Adrenal gland (tissue), 12 donors: ENCODE data around the gene GRB14. TPM values are rescaled to one million over a fixed set of nuclear protein-coding genes. Genes with fewer than 3 reads are reported as not detected.
"Not testable (repeated sequence)": the region's sequence is repeated elsewhere in the genome, so short reads cannot be mapped to it uniquely, and the experiment has no call there.

Experiments used
- DNase-seq, 7 donors: peaks; one replicate each; pipeline ENCODE4 v3.0.0-alpha.2; 2019 to 2020
- H3K27ac ChIP-seq, 5 donors: fragments of 200-600 bp; sonication (generic) in 4 of 5; 1 replicate in 3 of 5; 2 replicates in 2 of 5; pipeline versions ENCODE4 v1.5.1 to v1.8.0; 2016 to 2020; ENCODE audit warnings: mild to moderate bottlenecking in 1 of 5
- H3K27me3 ChIP-seq: fragments of 200-600 bp; 2 replicates; pipeline ENCODE4 v1.8.0; 2021
- H3K36me3 ChIP-seq, 2 donors: fragments of 200-600 bp; replicated peaks in 1 of 2; 1 replicate in 1 of 2; 2 replicates in 1 of 2; pipeline versions ENCODE4 v1.5.1 to v1.8.0; 2018 to 2022
- H3K4me1 ChIP-seq, 2 donors: fragments of 200-600 bp; replicated peaks in 1 of 2; 1 replicate in 1 of 2; 2 replicates in 1 of 2; pipeline versions ENCODE4 v1.5.1 to v1.8.0; 2018 to 2021
- H3K4me3 ChIP-seq, 4 donors: fragments of 200-600 bp; sonication (generic) in 3 of 4; one replicate each; pipeline ENCODE4 v1.5.1; 2016 to 2018
- H3K9me3 ChIP-seq, 3 donors: fragments of 200-600 bp; sonication (generic) in 1 of 3; replicated peaks in 1 of 3; 1 replicate in 2 of 3; 2 replicates in 1 of 3; pipeline versions ENCODE4 v1.5.1 to v1.8.0; 2016 to 2021
- POLR2A ChIP-seq, 2 donors: fragments of 450-650 bp; IDR thresholded peaks; one replicate each; pipeline ENCODE4 v1.6.1; 2017; ENCODE audit warnings: antibody characterized with exemption in 2 of 2, mild to moderate bottlenecking in 2 of 2, moderate library complexity in 1 of 2
- WGBS, 4 donors: extraction: QIAGEN DNeasy Blood & Tissue Kit in 2 of 4; methylation state at CpG; one replicate each; pipeline versions ENCODE4 v1.1.5 to v1.1.7; 2013 to 2017; 5-methylcytosine and 5-hydroxymethylcytosine counted together
- intact Hi-C, 2 donors: fragments of 100-400 bp; cut with DNase I; formaldehyde crosslinking; loops; one replicate each; pipeline versions ENCODE4 v1.14.1 to v1.15.0; 2022 to 2023
- polyA plus RNA-seq, 3 donors: library from polyadenylated mRNA; stranded (reverse); fragments of 200-250 nt in 2 of 3; fragments of 350-450 nt in 1 of 3; fragmentation: Illumina TruSeq in 1 of 3; extraction: RNeasy Lipid Tissue Mini Kit (QIAGEN cat#74804) in 1 of 3; gene quantifications; one replicate each; pipeline ENCODE4 v1.2.3, GENCODE V29; 2013 to 2014
- total RNA-seq, 9 donors: library from RNA; depleted of rRNA in 4 of 9; stranded (reverse); fragments of >200 nt in 4 of 9; fragments of 120-200 nt in 1 of 9; fragmentation: NEBNext Ultra II Directional in 1 of 9; extraction: Animal tissue kit (Norgen Biotek cat#: 25700) in 1 of 9; gene quantifications; one replicate each; pipeline versions ENCODE4 v1.1.0 to v1.2.4, GENCODE V29; 2013 to 2023
- TF ChIP-seq, protein P1 (sequence below), 6 experiments: fragments of 450-650 bp in 4 of 6; fragments of 200-600 bp in 2 of 6; sonication (generic) in 1 of 6; IDR thresholded peaks; 1 replicate in 5 of 6; 2 replicates in 1 of 6; pipeline versions ENCODE4 v1.5.1 to v1.8.0; 2016 to 2021; ENCODE audit warnings: antibody characterized with exemption in 6 of 6, mild to moderate bottlenecking in 2 of 6, moderate library complexity in 1 of 6
- donor health status: healthy with polysubstance abuse.
- donor health status: Bipolar disorder and iron deficiency.
- donor health status: DM: yes; HTN: yes; CAD: no.
- donor health status: DM: no; HTN: no; CAD: no.
- donor health status: DM: no; HTN: no; CAD: no.
- donor health status: DM: yes; HTN: yes; CAD: no.

Gene GRB14
- total and polyA plus RNA-seq, 12 donors = 4.8 to 280 (median 40.7) TPM

DNA sequence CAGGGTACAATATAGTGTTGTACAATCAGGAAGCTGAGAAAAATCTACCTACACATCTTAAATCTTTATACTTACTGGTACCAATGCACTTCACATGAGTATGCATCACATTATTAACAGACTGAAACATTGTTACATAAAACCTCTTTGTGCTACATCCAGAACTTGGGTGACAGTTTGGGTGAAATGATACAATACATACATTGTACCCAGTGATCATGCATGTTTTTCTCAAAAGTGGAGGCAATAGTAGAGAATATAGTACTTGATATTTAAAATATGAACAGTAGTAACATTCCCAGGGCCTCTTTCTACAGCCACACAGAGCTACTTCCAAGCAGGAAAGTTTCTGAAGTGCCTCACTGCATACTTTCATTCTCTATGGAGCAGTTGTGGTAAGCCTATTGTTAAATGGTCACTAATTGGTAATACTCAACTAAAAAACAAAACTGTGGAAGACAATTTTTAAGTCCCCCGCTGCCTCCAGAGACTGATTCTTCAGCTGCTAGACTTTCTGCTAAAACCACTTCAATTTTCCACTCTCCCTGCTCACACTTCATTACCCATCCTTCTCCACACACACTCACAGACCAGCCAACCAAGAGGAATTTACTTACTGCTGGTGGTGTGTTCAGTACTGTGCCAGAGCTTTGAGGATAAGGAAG lies 22.9 kb upstream of the GRB14 start:
- H3K27me3 ChIP-seq = no peaks in the 10 kb centered on the region
- no peaks in the 10 kb centered on the region for H3K4me1 ChIP-seq
- H3K27ac ChIP-seq = no peak overlapping the region
- 95 to 100% (median 96%) methylated on average over 1 of the region's 1 CpG for WGBS, 4 donors
- DNase-seq = no peak
- peaks cover 0 to 8% (median 7%) of the 10 kb centered on the region in 3 donors for H3K9me3 ChIP-seq
- no peaks in the 10 kb centered on the region for H3K36me3 ChIP-seq
- no peak overlapping the region for H3K4me3 ChIP-seq
- intact Hi-C loops = no loop called here
- TF ChIP-seq, protein P1, sequence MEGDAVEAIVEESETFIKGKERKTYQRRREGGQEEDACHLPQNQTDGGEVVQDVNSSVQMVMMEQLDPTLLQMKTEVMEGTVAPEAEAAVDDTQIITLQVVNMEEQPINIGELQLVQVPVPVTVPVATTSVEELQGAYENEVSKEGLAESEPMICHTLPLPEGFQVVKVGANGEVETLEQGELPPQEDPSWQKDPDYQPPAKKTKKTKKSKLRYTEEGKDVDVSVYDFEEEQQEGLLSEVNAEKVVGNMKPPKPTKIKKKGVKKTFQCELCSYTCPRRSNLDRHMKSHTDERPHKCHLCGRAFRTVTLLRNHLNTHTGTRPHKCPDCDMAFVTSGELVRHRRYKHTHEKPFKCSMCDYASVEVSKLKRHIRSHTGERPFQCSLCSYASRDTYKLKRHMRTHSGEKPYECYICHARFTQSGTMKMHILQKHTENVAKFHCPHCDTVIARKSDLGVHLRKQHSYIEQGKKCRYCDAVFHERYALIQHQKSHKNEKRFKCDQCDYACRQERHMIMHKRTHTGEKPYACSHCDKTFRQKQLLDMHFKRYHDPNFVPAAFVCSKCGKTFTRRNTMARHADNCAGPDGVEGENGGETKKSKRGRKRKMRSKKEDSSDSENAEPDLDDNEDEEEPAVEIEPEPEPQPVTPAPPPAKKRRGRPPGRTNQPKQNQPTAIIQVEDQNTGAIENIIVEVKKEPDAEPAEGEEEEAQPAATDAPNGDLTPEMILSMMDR (IDR thresholded peaks at IDR 0.05) = no peak
- TF ChIP-seq POLR2A (IDR thresholded peaks at IDR 0.05) = no peak

DNA sequence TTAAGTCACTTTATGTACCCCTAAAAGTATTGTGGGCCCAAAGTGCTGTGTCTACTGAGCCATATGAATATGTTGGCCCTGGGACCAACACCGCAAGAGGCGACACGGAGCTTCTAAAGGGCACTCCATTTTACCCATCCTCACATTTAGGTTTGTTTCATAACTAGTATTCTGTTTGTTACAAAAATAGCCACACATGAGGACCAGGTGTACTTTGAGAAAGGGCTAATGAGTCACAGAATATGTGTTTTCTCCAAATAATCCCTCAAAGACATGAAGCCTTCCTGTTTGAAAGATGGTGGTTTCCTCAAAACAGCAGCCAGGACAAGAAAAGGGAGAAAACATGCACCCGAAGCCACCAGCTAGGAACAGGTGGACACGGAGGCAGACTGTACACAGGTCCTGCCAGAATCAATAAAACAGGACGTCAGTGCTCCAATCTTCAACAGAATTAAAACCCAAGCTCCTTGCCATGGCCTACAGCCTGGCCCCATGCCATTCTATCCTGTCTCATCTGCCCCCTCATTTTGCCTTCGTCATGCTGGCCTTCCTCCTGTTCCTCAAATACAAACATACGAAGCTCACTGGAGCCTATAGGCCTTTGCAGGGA lies 21.8 kb upstream of the GRB14 start:
- TF ChIP-seq, protein P1 (IDR thresholded peaks at IDR 0.05) = no peak
- TF ChIP-seq POLR2A (IDR thresholded peaks at IDR 0.05) = no peak
- intact Hi-C loops = no loop called here
- Histone ChIP-seq H3K9me3 (no peaks in the 10 kb centered on the region), H3K4me1 (no peaks in the 10 kb centered on the region), H3K36me3 (no peaks in the 10 kb centered on the region), H3K27me3 (no peaks in the 10 kb centered on the region), H3K27ac (no peak overlapping the region), H3K4me3 (no peak overlapping the region)
- WGBS, 4 donors = 84 to 93% (median 92%) methylated on average over 8 of the region's 8 CpGs
- DNase-seq = no peak

DNA sequence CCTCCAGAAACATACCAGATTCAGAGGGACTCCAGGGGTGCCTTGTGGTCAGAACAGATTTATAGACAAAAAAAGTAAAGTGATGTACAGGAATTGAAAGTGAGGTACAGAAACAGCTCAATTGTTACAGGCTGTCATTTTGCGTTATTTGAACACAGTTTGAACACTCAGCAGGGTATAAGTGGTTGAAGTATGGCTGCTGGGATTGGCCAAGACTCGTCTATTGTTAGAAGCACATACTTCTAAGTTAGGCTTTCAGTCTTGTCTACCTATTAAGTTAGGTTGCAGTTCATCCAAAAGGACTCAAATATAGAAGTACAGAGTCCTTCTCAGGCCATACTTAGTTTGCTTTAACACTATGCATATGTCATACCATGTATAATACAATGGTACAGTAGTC lies 21.0 kb upstream of the GRB14 start:
- intact Hi-C loops = no loop called here
- WGBS, 4 donors = 88 to 95% (median 91%) methylated on average over 2 of the region's 2 CpGs
- no peak for DNase-seq
- no peaks in the 10 kb centered on the region for H3K4me1 ChIP-seq
- no peaks in the 10 kb centered on the region for H3K36me3 ChIP-seq
- H3K27ac ChIP-seq = no peak overlapping the region
- H3K4me3 ChIP-seq = no peak overlapping the region
- H3K27me3 ChIP-seq = no peaks in the 10 kb centered on the region
- H3K9me3 ChIP-seq = no peaks in the 10 kb centered on the region
- no peak for TF ChIP-seq POLR2A (IDR thresholded peaks at IDR 0.05)
- TF ChIP-seq, protein P1 (IDR thresholded peaks at IDR 0.05) = no peak

DNA sequence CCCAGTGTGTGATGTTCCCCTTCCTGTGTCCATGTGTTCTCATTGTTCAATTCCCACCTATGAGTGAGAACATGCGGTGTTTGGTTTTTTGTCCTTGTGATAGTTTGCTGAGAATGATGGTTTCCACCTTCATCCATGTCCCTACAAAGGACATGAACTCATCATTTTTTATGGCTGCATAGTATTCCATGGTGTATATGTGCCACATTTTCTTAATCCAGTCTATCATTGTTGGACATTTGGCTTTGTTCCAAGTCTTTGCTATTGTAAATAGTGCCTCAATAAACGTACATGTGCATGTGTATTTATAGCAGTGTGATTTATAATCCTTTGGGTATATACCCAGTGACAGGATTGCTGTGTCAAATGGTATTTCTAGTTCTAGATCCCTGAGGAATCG lies 7.0 kb upstream of the GRB14 start:
- H3K27me3 ChIP-seq, H3K4me3 ChIP-seq, H3K4me1 ChIP-seq, intact Hi-C loops, DNase-seq, H3K27ac ChIP-seq, H3K36me3 ChIP-seq, H3K9me3 ChIP-seq: not testable (repeated sequence)
- 59 to 81% (median 69%) methylated on average over 2 to 3 of the region's 3 CpGs for WGBS, 4 donors
